Naive thymus-derived CD4-positive, alpha-beta T cell (primary cell): Measurements from ENCODE around the gene TEX264. TPM values are rescaled to one million over a fixed set of nuclear protein-coding genes. Genes with fewer than 3 reads are reported as not detected.

Source experiments
- ATAC-seq: fragments of 150-1000 bp; cut with Tn5 transposase; 2 replicates; pipeline ENCODE4 v1.10.0; 2021; ENCODE audit warnings: mild to moderate bottlenecking, moderate library complexity
- CTCF ChIA-PET: fragments of 350-600 bp; sonication (Branson Sonifier 250); formaldehyde crosslinking; loops from one replicate; lab custom pipeline; 2021; ENCODE audit warnings: antibody characterized with exemption; lab: Charles Lee
- POLR2A ChIA-PET: fragments of 350-600 bp; sonication (Branson Sonifier 250); formaldehyde crosslinking; loops from one replicate; lab custom pipeline; 2021; ENCODE audit warnings: antibody characterized with exemption, inconsistent platforms; lab: Charles Lee
- DNase-seq, 9 donors: peaks; one replicate each; pipeline versions ENCODE4 v3.0.0 to v3.0.0-alpha.2; 2020 to 2022; ENCODE audit warnings: mixed read lengths in 1 of 9
- H3K27ac ChIP-seq: one replicate; pipeline ENCODE4 v1.7.0; 2013; ENCODE audit warnings: mild to moderate bottlenecking, low read depth, low read length, moderate library complexity
- H3K27me3 ChIP-seq, 2 donors: one replicate each; pipeline ENCODE4 v1.7.0; 2013; ENCODE audit warnings: low read length in 2 of 2, mild to moderate bottlenecking in 2 of 2, moderate library complexity in 2 of 2; ENCODE audit not compliant: control insufficient read depth in 2 of 2, insufficient read depth in 2 of 2
- H3K36me3 ChIP-seq, 3 experiments: 1 replicate in 2 of 3; 2 replicates in 1 of 3; pipeline ENCODE4 v1.7.0; 2013; ENCODE audit warnings: low read length in 3 of 3, mild to moderate bottlenecking in 3 of 3, moderate library complexity in 1 of 3; ENCODE audit not compliant: insufficient read depth in 3 of 3, control insufficient read depth in 2 of 3
- H3K4me1 ChIP-seq, 2 donors: one replicate each; pipeline ENCODE4 v1.7.0; 2013; ENCODE audit warnings: low read length in 2 of 2, mild to moderate bottlenecking in 2 of 2, moderate library complexity in 1 of 2; ENCODE audit not compliant: control insufficient read depth in 2 of 2, insufficient read depth in 2 of 2
- H3K4me3 ChIP-seq: 2 replicates; pipeline ENCODE4 v1.7.0; 2013; ENCODE audit warnings: mild to moderate bottlenecking, low read length
- H3K9me3 ChIP-seq, 3 experiments: 1 replicate in 2 of 3; 2 replicates in 1 of 3; pipeline ENCODE4 v1.7.0; 2013; ENCODE audit warnings: low read length in 3 of 3; ENCODE audit not compliant: control insufficient read depth in 2 of 3
- H3K27ac Mint-ChIP-seq, 9 donors: one replicate each; pipeline ENCODE4 v1.8.0; 2020 to 2022; ENCODE audit warnings: mixed read lengths in 9 of 9, mild to moderate bottlenecking in 8 of 9, moderate library complexity in 5 of 9, inconsistent platforms in 2 of 9
- H3K27me3 Mint-ChIP-seq, 5 donors: one replicate each; pipeline ENCODE4 v1.8.0; 2021 to 2022; ENCODE audit warnings: mixed read lengths in 5 of 5, mild to moderate bottlenecking in 1 of 5
- H3K36me3 Mint-ChIP-seq, 5 donors: one replicate each; pipeline ENCODE4 v1.8.0; 2020 to 2022; ENCODE audit warnings: mixed read lengths in 5 of 5, mild to moderate bottlenecking in 3 of 5, inconsistent platforms in 1 of 5
- H3K4me1 Mint-ChIP-seq, 7 donors: one replicate each; pipeline ENCODE4 v1.8.0; 2020 to 2022; ENCODE audit warnings: mixed read lengths in 7 of 7, mild to moderate bottlenecking in 3 of 7, inconsistent platforms in 1 of 7
- H3K4me3 Mint-ChIP-seq, 10 donors: one replicate each; pipeline ENCODE4 v1.8.0; 2020 to 2022; ENCODE audit warnings: mild to moderate bottlenecking in 10 of 10, mixed read lengths in 10 of 10, moderate library complexity in 6 of 10, inconsistent platforms in 2 of 10
- H3K9me3 Mint-ChIP-seq, 11 donors: one replicate each; pipeline ENCODE4 v1.8.0; 2020 to 2022; ENCODE audit warnings: mixed read lengths in 11 of 11, mild to moderate bottlenecking in 4 of 11, inconsistent platforms in 1 of 11, moderate library complexity in 1 of 11
- intact Hi-C, 2 donors: fragments of 100-400 bp; cut with micrococcal nuclease; formaldehyde crosslinking; loops; one replicate each; pipeline ENCODE4 v1.15.1; 2023
- polyA plus RNA-seq, 2 donors: library from polyadenylated mRNA; unstranded; fragments of 300-500 nt; fragmentation: Illumina TruSeq; gene quantifications; one replicate each; pipeline ENCODE4 v1.2.3, GENCODE V29; 2021
- total RNA-seq, 6 experiments: library from RNA in 5 of 6; stranded (reverse) in 5 of 6; gene quantifications; 1 replicate in 5 of 6; 2 replicates in 1 of 6; pipeline ENCODE4 v1.2.3 and lab custom pipeline; 2021 to 2026

The TEX264 gene
- total and polyA plus RNA-seq, 7 experiments from 2014 or later, result 34.4 to 115 (median 44.2) TPM

DNA sequence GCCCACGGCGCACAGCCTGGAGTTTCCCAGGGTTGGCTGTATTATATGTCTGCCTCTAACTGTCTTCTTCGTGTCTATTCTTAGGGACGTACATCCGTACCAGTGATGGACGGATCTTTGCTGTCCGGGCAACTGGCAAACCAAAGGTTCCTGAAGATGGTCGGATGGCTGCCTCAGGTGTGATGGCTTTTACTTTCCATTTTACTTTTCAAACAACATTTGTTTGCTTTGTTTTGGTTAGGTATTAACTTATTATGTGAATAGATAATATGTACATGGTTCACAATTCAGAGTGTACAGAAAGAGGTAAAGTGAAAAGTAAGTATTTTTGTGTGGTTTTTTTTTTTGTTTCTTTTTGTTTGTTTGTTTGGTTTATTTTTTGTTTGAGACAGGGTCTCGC, 11.1 kb upstream of the TEX264 start:
- Mint-ChIP-seq H3K4me3 (no peak overlapping the region), H3K4me1 (peaks cover 0 to 2% (median 0%) of the 10 kb centered on the region in 7 donors), H3K9me3 (no peaks in the 10 kb centered on the region), H3K27me3 (no peaks in the 10 kb centered on the region), H3K36me3 (peaks cover 8 to 59% (median 34%) of the 10 kb centered on the region in 5 donors), H3K27ac (no peak overlapping the region)
- Histone ChIP-seq H3K27me3 (no peaks in the 10 kb centered on the region), H3K4me1 (no peaks in the 10 kb centered on the region), H3K9me3 (no peaks in the 10 kb centered on the region), H3K27ac (no peak overlapping the region), H3K36me3 (peaks cover 9 to 74% (median 16%) of the 10 kb centered on the region in 3 experiments), H3K4me3 (no peak overlapping the region)
- DNase-seq (no peak), ATAC-seq (no peak)
- CTCF ChIA-PET, result interaction anchor here (0.6 kb wide), 1 partner anchor 18 kb away, joined by 3 read pairs; no protein-coding TSS in a partner anchor
- intact Hi-C loops, result no loop called here
- POLR2A ChIA-PET, result no interaction called here

- DNase-seq (no peak), ATAC-seq (no peak)
- Mint-ChIP-seq H3K36me3 (peaks cover 2 to 42% (median 29%) of the 10 kb centered on the region in 5 donors), H3K9me3 (peaks cover 0 to 2% (median 0%) of the 10 kb centered on the region in 11 donors), H3K4me1 (peaks cover 0 to 19% (median 11%) of the 10 kb centered on the region in 7 donors), H3K27ac (no peak overlapping the region), H3K4me3 (no peak overlapping the region), H3K27me3 (no peaks in the 10 kb centered on the region)
- Histone ChIP-seq H3K27me3 (no peaks in the 10 kb centered on the region), H3K9me3 (no peaks in the 10 kb centered on the region), H3K4me3 (no peak overlapping the region), H3K4me1 (no peaks in the 10 kb centered on the region), H3K27ac (no peak overlapping the region), H3K36me3 (peaks cover 9 to 55% (median 9%) of the 10 kb centered on the region in 3 experiments)
- CTCF ChIA-PET, result no interaction called here
- POLR2A ChIA-PET, result no interaction called here
- intact Hi-C loops, result no loop called here
Measured at GRCh38 chr3:51662456-51662855, 8.6 kb upstream of the TEX264 start.

- H3K9me3 Mint-ChIP-seq, result peaks cover 0 to 4% (median 0%) of the 10 kb centered on the region in 11 donors
- Histone ChIP-seq H3K4me3 (no peak overlapping the region), H3K27ac (no peak overlapping the region), H3K36me3 (peaks cover 0 to 11% (median 0%) of the 10 kb centered on the region in 3 experiments), H3K9me3 (no peaks in the 10 kb centered on the region), H3K4me1 (peaks cover 39 to 40% of the 10 kb centered on the region in 2 donors), H3K27me3 (no peaks in the 10 kb centered on the region)
- ChIA-PET CTCF (interaction anchor here (0.5 to 9.5 kb wide), 6 partner anchors 14 to 397 kb away, joined by 3 to 137 read pairs (median 14); partner anchors contain the start of gene DCAF1), POLR2A (interaction anchor here (5.1 kb wide), 1 partner anchor 168 kb away, joined by 48 read pairs; the partner anchor contains the start of gene DCAF1)
- intact Hi-C loops, result loop anchor here (1.0 to 5.0 kb wide), 3 partner anchors 26 to 1019 kb away; partner anchors contain the start of genes GNL3 (in 1 of the 2) and PBRM1 (in 1 of the 2)
- H3K27ac Mint-ChIP-seq, result peak overlapping the region in 7 of 9 donors; percentile 24 to 94 (median 78)
- no peaks in the 10 kb centered on the region for H3K27me3 Mint-ChIP-seq
- peak overlapping the region in 4 of 10 donors; percentile 74 to 94 (median 90) for H3K4me3 Mint-ChIP-seq
- H3K36me3 Mint-ChIP-seq, result peaks cover 0 to 7% (median under 1%) of the 10 kb centered on the region in 5 donors
- H3K4me1 Mint-ChIP-seq, result peaks cover 37 to 67% (median 57%) of the 10 kb centered on the region in 7 donors
- no peak for DNase-seq
- ATAC-seq, result no peak
Measured at GRCh38 chr3:51668756-51669155, 2.3 kb upstream of the TEX264 start.

- Mint-ChIP-seq H3K27me3 (no peaks in the 10 kb centered on the region), H3K9me3 (peaks cover 0 to 4% (median 0%) of the 10 kb centered on the region in 11 donors), H3K4me1 (peaks cover 43 to 74% (median 64%) of the 10 kb centered on the region in 7 donors), H3K27ac (peak overlapping the region; percentile 24 to 97 (median 93)), H3K4me3 (peak overlapping the region; percentile 62 to 95 (median 90)), H3K36me3 (peaks cover 0 to 10% (median 0%) of the 10 kb centered on the region in 5 donors)
- intact Hi-C loops, result loop anchor here (1.0 to 5.0 kb wide), 13 partner anchors 17 to 1432 kb away; partner anchors contain the start of genes DUSP7 (in 2 of the 2), PARP3 (in 2 of the 2), GNAI2 (in 1 of the 2) and GNL3 (in 1 of the 2)
- ATAC-seq (peak; percentile 39), DNase-seq (peak; percentile 49 to 80 (median 68))
- POLR2A ChIA-PET, result interaction anchor here (0.7 to 5.1 kb wide), 5 partner anchors 11 to 169 kb away, joined by 3 to 66 read pairs (median 4); partner anchors contain the start of gene DCAF1
- CTCF ChIA-PET, result interaction anchor here (0.5 to 9.5 kb wide), 13 partner anchors 13 to 398 kb away, joined by 3 to 137 read pairs (median 5); partner anchors contain the start of genes DCAF1 and RAD54L2
- H3K27me3 ChIP-seq, result no peaks in the 10 kb centered on the region
- H3K4me1 ChIP-seq, result peaks cover 42 to 45% of the 10 kb centered on the region in 2 donors
- H3K36me3 ChIP-seq, result peaks cover 0 to 9% (median 0%) of the 10 kb centered on the region in 3 experiments
- peak overlapping the region; percentile 85 for H3K27ac ChIP-seq
- H3K9me3 ChIP-seq, result no peaks in the 10 kb centered on the region
- H3K4me3 ChIP-seq, result no peak overlapping the region
Measured at GRCh38 chr3:51669241-51670052, 1.6 kb upstream of the TEX264 start.

- H3K4me1 ChIP-seq, result peaks cover 45 to 51% of the 10 kb centered on the region in 2 donors
- H3K4me3 ChIP-seq, result peak overlapping the region; percentile 94
- ATAC-seq (peak; percentile 14), DNase-seq (peak in 6 of 9 donors; percentile 32 to 60 (median 43))
- ChIA-PET POLR2A (interaction anchor here (0.7 to 5.1 kb wide), 7 partner anchors 11 to 1060 kb away, joined by 3 to 66 read pairs (median 4); partner anchors contain the start of gene DCAF1), CTCF (interaction anchor here (0.6 to 9.5 kb wide), 12 partner anchors 13 to 376 kb away, joined by 3 to 137 read pairs (median 5); partner anchors contain the start of genes DCAF1 and RAD54L2)
- Mint-ChIP-seq H3K4me1 (peaks cover 51 to 81% (median 72%) of the 10 kb centered on the region in 7 donors), H3K9me3 (peaks cover 0 to 4% (median 0%) of the 10 kb centered on the region in 11 donors), H3K36me3 (peaks cover 0 to 15% (median 0%) of the 10 kb centered on the region in 5 donors), H3K27ac (peak overlapping the region; percentile 24 to 97 (median 93)), H3K27me3 (no peaks in the 10 kb centered on the region), H3K4me3 (peak overlapping the region; percentile 66 to 95 (median 90))
- H3K27me3 ChIP-seq, result no peaks in the 10 kb centered on the region
- peaks cover 0 to 17% (median 0%) of the 10 kb centered on the region in 3 experiments for H3K36me3 ChIP-seq
- H3K9me3 ChIP-seq, result no peaks in the 10 kb centered on the region
- intact Hi-C loops, result loop anchor here (2.0 to 5.0 kb wide), 10 partner anchors 17 to 1433 kb away; partner anchors contain the start of genes DUSP7 (in 2 of the 2), PARP3 (in 2 of the 2), GNAI2 (in 1 of the 2) and HYAL3 (in 1 of the 2)
- H3K27ac ChIP-seq, result peak overlapping the region; percentile 85
Measured at GRCh38 chr3:51670053-51670822, 814 bp upstream of the TEX264 start.
